ENCODE results near the gene MAP7D3.
"Not testable (repeated sequence)": the region's sequence is repeated elsewhere in the genome, so short reads cannot be mapped to it uniquely, and the experiment has no call there.

Gene MAP7D3

DNA sequence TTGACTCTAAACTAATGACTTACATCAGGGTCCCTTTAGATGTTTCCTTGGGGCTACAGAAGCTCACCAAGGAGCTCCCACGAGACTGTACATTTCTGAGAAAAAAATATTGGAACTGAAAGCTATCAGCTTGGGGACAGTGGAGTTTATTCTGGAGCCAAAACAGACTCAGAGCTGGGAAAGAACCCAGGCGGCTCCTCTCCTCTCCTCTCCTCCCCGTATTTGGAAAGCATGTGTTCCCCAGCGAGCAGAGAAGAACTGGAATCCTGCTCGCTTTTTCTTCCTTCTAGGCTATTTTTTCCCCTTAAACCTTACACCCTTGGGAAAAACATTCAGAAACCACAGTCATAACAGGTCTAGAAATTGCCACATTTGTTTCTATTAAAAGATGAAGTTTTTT is 4.3 kb upstream of the MAP7D3 start:
- DNase-seq (ENCODE audit: low spot score) = no peak

DNA sequence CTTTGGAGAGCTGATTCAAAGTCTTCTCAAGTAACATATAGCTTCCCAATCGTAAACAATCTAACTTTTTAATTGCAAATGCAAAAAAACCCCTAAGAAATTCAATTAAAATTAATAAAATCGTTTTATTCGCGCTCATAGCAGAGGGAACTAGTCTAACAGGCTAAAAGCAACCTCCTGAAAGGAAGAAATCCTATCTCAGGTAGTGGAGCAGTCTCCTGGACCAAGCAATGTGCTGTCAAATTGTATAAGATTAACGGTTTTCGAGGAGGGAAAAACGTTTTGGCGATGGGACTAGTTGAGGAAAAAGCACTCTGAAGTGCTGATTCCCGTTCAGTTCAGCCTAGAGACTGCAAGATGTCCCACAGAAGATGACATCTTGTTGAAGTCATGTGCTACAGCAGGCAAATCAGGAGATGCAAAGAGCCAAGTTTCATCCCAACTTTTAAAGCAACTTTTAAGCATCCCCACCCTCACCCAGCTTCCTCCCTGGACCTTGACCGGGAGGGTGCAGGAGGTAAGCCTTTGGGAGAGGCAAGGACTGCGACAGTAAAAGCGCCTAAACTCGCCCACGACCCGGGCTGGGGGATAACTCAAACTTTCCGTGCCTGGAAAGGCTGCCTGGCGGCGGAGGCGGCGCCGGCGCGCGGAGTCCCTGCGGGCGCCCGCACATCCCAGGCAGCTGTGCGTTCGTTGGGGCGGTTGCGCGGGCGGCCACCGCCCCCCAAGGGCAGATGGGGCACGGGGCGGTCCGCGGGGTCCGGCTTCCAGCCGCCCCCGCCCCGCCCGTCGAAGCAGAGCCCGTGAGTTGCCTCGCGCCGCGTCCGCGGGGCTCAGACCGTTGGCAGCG is 784 bp downstream of the MAP7D3 start:
- no peak for DNase-seq (ENCODE audit: low spot score)

DNA sequence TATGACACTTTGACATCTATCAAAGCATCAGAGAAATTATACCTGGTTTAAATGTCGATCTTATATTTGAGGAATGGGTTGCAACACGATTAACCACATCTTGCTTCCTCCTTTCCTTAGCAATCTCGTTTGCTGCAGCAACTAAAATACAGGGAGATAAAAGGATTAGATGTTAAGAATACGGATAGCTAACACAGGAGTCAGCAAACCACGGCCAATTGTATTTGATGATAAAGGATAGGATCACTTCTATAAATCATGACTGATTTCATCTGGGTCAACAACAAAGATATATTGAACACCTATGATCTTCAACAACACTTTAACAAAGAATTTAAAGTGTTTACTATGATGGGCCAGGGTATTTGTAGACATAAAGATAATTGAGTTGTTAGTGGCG is 5.0 kb downstream of the MAP7D3 start:
- DNase-seq (ENCODE audit: low spot score) = no peak

DNA sequence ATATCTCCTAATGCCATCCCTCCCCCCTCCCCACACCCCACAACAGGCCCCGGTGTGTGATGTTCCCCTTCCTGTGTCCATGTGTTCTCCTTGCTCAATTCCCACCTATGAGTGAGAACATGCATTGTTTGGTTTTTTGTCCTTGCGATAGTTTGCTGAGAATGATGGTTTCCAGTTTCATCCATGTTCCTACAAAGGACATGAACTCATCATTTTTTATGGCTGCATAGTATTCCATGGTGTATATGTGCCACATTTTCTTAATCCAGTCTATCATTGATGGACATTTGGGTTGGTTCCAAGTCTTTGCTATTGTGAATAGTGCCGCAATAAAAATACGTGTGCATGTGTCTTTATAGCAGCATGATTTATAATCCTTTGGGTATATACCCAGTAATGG is 13.4 kb downstream of the MAP7D3 start:
- not testable (repeated sequence) for DNase-seq (ENCODE audit: low spot score)

DNA sequence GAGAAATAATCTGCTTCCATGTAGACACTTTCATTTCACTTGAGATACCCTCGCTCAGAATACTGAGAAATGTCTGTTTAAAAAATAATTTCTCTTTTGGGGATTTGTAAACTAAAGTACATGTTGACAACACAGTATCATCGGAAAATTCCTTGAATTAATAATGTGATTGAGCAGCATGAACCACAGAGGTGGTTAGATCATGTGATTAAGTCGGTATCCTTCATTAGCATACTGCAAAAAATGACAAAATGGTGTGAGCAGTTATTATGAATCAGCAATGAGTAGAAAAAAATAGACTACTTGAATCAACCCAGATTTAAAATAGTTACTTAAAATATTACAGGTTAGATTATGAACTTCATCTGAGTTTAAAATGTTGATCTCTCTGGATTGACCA is 14.1 kb downstream of the MAP7D3 start:
- no peak for DNase-seq (ENCODE audit: low spot score)

DNA sequence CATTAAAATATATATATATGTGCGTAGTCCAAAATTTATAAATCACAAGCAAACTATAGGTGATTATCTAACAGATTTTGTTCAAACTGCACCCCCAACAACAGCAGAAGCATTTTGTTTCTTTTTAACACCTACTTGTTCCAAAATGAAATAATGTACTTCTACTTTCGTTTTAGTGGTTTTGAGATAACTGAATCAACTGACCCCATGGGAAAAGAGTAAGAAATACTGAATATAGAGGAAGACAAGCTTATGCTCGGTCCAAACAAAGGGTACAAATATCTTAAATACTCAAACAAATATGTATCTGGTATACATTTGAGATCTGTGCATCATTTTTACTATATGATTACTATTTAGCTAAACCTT is 22.4 kb downstream of the MAP7D3 start:
- no peak for DNase-seq (ENCODE audit: low spot score)

DNA sequence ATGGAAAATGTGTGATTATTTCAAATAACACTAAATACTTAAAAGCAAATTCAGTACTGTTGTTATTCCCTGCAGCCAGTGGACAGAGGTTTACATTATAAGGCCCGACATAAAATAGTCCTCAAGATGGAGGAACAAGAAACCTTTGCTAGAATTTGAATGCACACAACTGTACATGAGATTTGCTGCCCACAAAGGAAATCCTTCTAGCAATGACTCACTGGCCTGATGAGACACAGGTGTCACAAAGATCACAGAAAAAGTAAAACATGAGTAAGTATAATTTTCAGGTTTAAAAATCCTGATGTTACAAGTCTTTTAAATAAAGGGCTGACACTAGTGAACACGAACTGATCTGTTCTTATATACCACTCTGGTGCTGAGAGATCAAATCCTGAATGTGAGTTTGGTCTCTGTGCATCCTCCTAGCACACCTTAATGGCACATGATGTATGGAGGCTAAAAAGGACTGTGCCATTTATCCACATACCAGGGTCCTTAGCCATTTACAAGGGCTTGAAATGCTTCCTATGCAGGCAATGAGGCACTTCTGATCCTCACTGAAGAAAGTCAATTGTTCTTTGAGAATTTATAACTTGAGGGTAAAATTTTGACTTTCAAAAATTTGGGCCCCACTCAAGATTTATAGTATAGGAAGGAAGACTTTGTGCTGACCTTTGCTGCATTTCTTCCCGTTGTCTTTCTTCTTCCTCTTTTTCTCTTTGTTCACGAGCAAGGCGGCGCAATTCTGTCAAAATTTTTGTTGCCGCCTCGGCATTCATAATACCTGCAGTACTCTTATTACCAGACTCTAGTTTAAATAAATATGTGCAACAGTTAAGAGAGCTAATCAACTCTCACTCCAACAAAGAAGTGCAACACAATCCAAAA is 23.0 kb downstream of the MAP7D3 start:
- DNase-seq (ENCODE audit: low spot score) = no peak

DNA sequence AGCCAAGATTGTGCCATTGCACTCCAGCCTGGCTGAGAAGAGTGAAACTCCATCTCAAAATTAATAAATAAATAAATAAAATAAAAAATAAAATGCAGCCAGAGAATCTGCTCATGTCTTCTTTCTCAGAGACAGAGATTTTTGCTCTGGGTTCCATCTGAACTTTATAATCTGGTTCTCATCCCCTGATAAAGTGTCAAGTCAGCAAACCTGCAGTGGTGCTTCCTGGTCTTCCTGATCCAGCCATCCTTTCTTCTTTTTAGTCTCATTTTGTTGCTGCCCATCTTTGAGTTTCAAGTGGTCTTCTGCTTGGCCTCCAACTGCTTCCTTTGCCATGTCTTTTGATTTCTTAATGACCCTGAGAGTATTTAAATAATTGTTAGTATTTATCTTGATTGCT is 24.1 kb downstream of the MAP7D3 start:
- DNase-seq (ENCODE audit: low spot score) = no peak

DNA sequence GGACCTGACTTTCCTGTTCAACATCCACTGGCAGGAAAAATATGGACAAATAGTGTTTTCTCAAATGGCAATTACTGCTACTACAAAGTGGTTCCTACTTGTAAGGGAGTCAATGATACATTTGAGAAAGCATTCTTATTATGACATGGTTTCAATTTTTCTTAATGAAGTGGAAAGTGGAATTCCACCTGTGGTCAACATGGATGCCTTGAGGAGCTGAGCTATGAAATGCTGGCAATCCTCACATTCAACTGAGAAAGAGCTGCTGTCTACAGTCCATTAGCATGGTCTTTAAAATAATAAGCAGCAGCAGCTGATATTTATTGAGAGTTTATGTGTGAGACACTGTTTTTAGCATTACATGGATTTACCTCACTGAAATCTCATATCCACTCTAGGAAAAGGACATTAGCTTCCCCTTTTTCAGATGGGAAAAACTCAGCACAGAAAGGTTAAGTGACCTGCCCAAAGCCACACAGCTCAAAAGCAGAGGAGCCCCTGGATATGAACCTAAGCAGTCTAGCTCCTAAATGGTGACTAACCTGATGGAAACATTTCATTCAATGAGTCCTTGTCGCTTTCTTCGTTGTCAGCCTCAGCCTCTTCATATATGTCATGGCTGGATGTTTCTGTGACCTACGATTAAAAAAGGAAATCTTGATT is 29.2 kb downstream of the MAP7D3 start:
- no peak for DNase-seq (ENCODE audit: low spot score)

DNA sequence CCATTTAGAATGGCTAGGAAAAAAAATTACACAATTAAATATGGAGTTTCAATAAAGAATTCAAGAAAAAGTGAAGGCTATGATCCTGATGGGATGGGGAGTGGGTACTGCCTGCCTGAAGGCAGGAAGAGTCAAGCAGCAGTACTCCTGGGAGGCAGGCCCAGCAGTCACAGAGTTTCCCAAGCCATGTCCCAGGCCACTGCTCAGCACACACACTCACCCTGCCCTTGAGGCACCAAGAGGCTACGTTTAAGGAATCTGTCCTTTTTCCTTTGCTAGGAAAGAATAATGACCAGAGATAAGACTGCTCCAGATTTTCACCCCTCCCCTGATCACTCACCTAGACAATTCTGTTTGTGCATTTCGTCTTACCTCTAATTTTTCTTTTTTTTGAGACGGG is 30.2 kb downstream of the MAP7D3 start:
- DNase-seq (ENCODE audit: low spot score) = no peak

DNA sequence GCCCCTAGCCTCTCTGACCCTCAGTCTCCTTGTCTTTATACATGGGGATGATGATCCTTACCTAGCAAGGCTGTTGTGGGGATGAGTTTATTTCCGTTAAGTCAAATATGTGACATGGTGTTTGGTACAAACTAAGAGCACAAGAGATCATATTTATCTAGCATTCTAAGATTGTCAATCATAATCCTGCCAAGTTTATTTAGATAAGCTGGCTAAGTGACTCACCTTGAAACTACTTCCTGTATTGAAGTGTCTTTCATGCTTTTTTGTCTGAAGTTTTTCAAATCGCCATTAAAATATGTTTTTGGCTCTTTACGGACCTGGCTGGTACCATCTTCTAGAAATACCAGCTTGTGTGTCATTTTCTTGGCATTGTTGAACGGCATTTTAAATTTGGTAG is 30.7 kb downstream of the MAP7D3 start:
- no peak for DNase-seq (ENCODE audit: low spot score)

DNA sequence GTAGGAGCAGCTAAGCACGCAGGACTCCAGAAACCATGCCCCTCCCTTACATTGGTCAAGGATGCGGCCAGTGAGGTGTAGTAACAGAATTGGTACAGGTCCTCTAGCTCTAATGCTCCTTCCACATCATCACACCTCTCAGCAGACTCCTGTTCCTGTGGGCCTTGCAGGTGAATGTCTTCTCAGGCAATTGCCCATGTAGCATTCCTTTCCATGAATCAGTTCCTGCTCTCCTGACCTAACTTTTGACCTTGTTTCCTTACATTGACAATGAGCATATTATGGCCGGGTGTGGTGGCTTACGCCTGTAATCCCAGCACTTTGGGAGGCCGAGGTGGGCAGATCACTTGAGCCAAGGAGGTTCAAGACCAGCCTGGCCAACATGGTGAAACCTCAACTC is 31.3 kb downstream of the MAP7D3 start:
- no peak for DNase-seq (ENCODE audit: low spot score)

DNA sequence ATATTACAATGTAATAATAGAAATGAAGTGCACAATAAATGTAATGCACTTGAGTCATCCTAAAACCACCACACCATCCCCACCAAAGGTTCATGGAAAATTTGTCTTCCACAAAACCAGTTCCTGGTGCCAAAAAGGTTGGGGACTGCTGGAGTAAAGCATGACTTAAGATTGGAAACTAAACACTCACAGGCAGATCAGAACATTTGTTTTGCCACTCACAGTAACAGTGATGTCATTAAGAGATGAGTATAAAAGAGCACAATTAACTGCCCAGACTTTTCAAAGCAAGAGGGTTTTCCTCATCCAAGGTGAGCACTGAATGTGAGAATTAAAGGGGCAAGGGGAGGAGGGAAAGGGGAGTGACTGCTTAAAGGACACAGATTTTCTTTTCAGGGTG is 35.6 kb downstream of the MAP7D3 start:
- DNase-seq (ENCODE audit: low spot score) = no peak

DNA sequence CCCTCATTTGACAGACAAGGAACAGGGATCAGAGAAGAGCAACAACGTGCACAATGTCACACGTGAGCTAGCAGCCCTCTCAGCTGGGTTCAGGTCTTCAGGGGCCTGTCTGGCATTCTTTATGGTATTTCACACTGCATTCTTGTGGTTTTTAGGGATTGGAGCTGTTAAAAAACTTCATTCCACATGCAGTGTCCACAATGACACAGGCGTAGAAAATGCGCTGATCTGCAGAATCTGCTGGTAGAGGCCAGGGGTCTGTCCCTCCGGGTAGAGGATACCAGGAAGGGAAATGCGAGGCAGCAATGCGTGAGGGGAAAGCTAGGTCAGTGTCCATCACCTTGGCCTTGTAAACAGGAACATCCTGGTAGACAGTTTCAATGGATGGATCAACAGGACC is 36.6 kb downstream of the MAP7D3 start:
- no peak for DNase-seq (ENCODE audit: low spot score)

DNA sequence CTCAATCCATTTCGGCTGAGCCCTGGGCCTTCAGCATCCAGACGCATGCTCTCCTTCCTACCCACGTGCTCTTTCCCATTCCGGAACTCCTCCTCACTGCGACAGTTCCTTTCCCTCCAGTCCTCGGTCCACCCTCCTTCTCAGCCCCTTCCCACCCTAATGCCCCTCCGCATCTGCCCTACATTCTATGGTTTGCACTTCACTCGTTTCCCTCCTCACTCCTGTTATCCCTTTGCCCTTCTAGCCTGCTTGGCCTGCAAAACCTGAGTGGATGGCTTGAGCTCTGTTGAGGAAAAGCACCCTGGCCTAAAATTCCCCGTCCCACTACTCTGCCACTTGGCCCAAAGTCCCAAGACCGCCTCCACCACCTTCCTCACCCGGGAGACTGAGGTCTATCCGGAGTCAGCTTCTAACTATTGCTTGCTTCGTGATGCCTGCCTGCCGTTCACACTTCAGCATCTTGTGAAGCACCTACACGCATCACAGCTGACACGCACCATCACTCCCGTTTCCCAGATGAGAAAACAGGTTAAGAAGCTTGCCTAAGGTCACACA is 38.6 kb downstream of the MAP7D3 start:
- DNase-seq (ENCODE audit: low spot score) = no peak

DNA sequence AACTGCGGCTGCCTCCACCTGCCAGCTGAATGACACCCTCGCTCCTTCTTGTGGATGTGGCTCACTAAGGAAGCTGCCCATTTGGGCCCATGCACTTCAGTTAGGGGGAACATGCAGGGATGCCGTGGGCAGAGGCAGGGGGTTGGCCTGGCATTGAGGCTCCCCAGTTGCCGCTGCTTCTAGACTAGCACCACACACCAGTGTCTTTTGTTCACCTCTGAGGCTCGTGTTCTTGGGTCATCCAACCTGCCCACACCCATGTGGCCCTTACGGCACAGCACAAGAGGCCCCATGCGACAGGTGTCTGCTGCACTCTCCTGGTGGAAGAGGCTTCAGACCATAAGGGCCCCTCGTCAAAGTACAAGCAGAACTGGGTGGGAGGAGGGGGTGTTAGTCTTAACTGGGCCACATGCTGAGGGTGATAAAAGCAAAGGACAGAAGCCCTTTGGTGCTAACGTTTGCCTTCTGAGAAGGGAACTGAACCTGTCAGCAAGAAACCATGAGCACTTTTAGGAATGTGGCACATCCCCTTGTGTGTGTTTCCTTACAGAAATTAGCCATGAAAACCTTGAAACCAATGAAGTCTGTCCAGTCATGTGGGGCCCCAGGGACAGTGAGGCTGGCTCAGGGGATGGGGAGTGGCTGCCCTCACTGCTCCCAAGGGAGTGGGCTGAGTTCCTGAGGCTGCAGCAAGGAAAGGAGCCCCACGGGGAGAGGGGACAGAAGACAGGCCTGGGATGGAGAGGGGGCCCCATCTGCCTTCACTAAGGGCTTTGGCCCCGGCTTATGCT is 39.2 kb downstream of the MAP7D3 start:
- no peak for DNase-seq (ENCODE audit: low spot score)

DNA sequence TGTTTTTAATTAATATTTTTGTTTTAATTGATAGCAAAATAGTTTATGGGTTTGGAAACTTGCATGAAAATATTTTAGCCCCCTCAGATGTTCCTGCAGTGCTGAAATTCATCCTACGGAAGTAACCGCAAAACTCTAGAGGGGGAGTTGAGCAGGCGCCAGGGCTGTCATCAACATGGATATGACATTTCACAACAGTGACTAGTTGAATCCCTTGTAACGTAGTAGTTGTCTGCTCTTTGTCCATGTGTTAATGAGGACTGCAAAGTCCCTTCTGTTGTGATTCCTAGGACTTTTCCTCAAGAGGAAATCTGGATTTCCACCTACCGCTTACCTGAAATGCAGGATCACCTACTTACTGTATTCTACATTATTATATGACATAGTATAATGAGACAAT is 40.4 kb downstream of the MAP7D3 start:
- no peak for DNase-seq (ENCODE audit: low spot score)

DNA sequence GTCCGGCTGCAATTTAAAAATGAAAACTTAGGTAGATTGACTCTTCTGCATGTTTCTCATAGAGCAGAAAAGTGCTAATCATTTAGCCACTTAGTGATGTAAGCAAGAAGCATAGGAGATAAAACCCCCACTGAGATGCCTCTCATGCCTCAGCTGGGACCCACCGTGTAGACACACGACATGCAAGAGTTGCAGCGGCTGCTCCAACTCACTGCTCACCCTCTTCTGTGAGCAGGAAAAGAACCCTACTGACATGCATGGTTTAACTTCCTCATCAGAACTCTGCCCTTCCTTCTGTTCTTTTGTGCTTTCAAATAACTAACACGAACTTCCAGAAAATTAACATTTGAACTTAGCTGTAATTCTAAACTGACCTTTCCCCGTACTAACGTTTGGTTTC is 41.0 kb downstream of the MAP7D3 start:
- DNase-seq (ENCODE audit: low spot score) = no peak

DNA sequence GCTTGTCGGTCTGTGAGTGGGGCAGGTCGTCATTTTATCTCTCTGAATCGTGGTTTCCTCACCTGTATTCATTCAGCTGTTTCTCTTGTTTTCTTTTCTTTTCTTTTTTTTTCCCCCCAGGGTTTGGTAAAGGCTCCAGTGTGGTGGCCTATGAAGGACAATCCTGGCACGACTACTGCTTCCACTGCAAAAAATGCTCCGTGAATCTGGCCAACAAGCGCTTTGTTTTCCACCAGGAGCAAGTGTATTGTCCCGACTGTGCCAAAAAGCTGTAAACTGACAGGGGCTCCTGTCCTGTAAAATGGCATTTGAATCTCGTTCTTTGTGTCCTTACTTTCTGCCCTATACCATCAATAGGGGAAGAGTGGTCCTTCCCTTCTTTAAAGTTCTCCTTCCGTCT is 41.4 kb downstream of the MAP7D3 start:
- no peak for DNase-seq (ENCODE audit: low spot score)

DNA sequence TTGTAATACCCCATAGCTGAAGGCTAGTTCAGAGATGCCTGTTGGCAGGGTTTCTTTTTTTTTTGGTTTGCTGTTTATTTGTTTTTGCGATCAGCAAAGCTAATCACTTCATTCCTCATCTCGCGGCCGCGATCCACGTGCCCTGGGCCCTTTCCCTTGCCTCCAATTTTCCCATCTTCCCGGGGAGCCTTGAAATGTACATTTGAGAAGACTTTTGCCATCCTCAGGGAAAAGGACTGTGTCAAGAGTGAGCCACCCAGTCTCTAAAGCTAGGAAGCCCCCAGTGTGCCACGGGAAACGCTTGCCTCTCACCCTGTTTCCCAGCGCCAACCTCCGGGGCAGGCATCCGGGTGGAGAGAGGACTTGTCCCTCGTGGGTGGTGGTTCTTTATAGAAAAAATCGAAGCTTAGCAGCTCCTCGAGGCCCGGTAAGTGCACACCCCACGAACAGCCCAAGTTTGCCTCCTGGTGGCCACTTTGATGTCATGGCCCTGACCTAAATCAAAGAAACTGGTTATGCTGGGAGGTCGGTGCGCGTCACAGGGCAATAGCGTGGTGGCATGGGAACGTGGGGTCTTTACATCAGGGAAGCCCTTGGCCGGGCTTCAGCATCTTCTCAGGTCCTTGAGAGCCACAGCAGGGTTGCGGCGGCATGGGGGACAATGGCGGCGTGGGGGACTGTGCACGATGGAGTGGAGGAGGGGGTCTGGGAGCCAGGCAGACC is 42.0 kb downstream of the MAP7D3 start:
- DNase-seq (ENCODE audit: low spot score) = no peak

DNA sequence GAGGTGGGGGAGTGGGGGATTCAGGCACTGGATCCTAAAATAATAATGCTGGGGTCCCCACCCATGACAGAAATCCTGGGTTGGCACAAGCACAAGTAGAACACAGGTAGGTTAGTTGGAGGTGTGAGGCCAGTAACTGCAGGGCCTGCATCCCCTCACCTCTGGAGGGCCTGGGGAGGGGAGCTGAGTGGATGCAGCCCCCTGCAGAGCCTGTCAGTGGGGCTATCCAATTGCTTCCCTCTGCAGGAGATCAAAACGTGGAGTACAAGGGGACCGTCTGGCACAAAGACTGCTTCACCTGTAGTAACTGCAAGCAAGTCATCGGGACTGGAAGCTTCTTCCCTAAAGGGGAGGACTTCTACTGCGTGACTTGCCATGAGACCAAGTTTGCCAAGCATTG is 43.7 kb downstream of the MAP7D3 start:
- no peak for DNase-seq (ENCODE audit: low spot score)

All from left forelimb (tissue), 1 donor.